Erythroblast (primary cell): ENCODE data around the gene AKAP6.

Experiments used
- GATA1 ChIP-seq: IDR thresholded peaks from 2 replicates; pipeline ENCODE4 v1.6.1; 2011; ENCODE audit warnings: low read depth, mild to moderate bottlenecking, control low read depth, low read length, moderate library complexity
- POLR2A ChIP-seq: IDR thresholded peaks from 2 replicates; pipeline ENCODE4 v1.6.1; 2011; ENCODE audit warnings: mild to moderate bottlenecking, low read length

DNA sequence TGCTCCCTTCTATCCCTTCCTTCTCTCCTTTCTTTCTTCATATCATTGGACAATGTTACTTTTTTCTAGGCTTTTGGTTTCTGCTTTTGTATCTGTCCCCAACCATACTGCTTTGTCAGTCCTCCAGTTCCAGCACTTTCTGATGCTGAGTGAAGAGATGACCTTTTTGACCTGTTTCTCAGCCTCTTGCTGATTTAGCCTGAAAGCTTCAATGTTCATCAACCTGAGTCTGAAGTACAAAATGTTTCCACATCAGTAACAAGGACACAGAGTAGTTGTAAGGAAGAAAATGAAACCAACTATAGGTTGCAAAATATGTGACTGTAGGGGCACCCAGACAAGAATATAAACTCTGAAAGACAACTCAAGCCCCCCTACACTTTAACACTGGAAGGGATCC, 25.2 kb upstream of the AKAP6 start:
- TF ChIP-seq POLR2A (no peak), GATA1 (no peak)
